ENCODE data around the gene MED25. TPM values are rescaled to one million over a fixed set of nuclear protein-coding genes. Genes with fewer than 3 reads are reported as not detected.

The MED25 gene
- total and polyA plus RNA-seq, 4 donors = 42.6 to 75.2 (median 48.1) TPM

GRCh38 chr19:49850221-49850486 is 32.1 kb downstream of the MED25 start:
- H3K4me3 ChIP-seq = no peak overlapping the region
- 53 to 65% methylated on average over 12 of the region's 12 CpGs for WGBS, 2 donors
- TF ChIP-seq CTCF (IDR thresholded peaks at IDR 0.05; ENCODE audit: control extremely low read depth, extremely low read depth) = no peak
- peaks cover 0 to 8% (median under 1%) of the 10 kb centered on the region in 4 donors for H3K9me3 ChIP-seq (ENCODE audit: control insufficient read depth in 4 of 4, insufficient read depth in 3 of 4, low read length in 3 of 4)
- DNase-seq (no peak), ATAC-seq (ENCODE audit: insufficient read depth, low FRiP score) (no peak)
- H3K27ac ChIP-seq (ENCODE audit: low read depth in 1 of 2, low read length in 1 of 2) = peak overlapping the region; percentile 69 to 80
- H3K4me1 ChIP-seq (ENCODE audit: control insufficient read depth in 5 of 5, insufficient read depth in 5 of 5, low read length in 5 of 5) = peaks cover 0 to 22% (median 13%) of the 10 kb centered on the region in 5 donors
- peaks cover 0 to 20% (median 6%) of the 10 kb centered on the region in 4 donors for H3K36me3 ChIP-seq (ENCODE audit: control insufficient read depth in 4 of 4, insufficient read depth in 4 of 4, low read length in 4 of 4)
- H3K27me3 ChIP-seq (ENCODE audit: control insufficient read depth in 3 of 3, insufficient read depth in 3 of 3, low read length in 2 of 3) = no peaks in the 10 kb centered on the region
- H3K9ac ChIP-seq (ENCODE audit: insufficient read depth in 1 of 2, low read length in 2 of 2) = no peak overlapping the region

- no peak for TF ChIP-seq CTCF (IDR thresholded peaks at IDR 0.05; ENCODE audit: control extremely low read depth, extremely low read depth)
- peak; percentile 93 for ATAC-seq (ENCODE audit: insufficient read depth, low FRiP score)
Observed at GRCh38 chr19:49850487-49851342, 32.6 kb downstream of the MED25 start, which contains the start of gene PTOV1. Gene PTOV1 (plus strand): TSS chr19:49851159.

GRCh38 chr19:49851456-49852259 is 33.6 kb downstream of the MED25 start:
- peak overlapping the region in 1 of 2 donors; percentile 67 for H3K9ac ChIP-seq (ENCODE audit: insufficient read depth in 1 of 2, low read length in 2 of 2)
- peaks cover 0 to 24% (median 15%) of the 10 kb centered on the region in 4 donors for H3K36me3 ChIP-seq (ENCODE audit: control insufficient read depth in 4 of 4, insufficient read depth in 4 of 4, low read length in 4 of 4)
- H3K4me1 ChIP-seq (ENCODE audit: control insufficient read depth in 5 of 5, insufficient read depth in 5 of 5, low read length in 5 of 5) = peaks cover 0 to 22% (median 13%) of the 10 kb centered on the region in 5 donors
- H3K4me3 ChIP-seq = peak overlapping the region; percentile 87
- H3K27ac ChIP-seq (ENCODE audit: low read depth in 1 of 2, low read length in 1 of 2) = peak overlapping the region; percentile 99
- peaks cover 0 to 8% (median under 1%) of the 10 kb centered on the region in 4 donors for H3K9me3 ChIP-seq (ENCODE audit: control insufficient read depth in 4 of 4, insufficient read depth in 3 of 4, low read length in 3 of 4)
- TF ChIP-seq CTCF (IDR thresholded peaks at IDR 0.05; ENCODE audit: control extremely low read depth, extremely low read depth) = no peak
- ATAC-seq (ENCODE audit: insufficient read depth, low FRiP score) (no peak), DNase-seq (peak; percentile 71 to 82 (median 76))
- no peaks in the 10 kb centered on the region for H3K27me3 ChIP-seq (ENCODE audit: control insufficient read depth in 3 of 3, insufficient read depth in 3 of 3, low read length in 2 of 3)
- 2 to 4% methylated on average over 55 to 78 of the region's 78 CpGs for WGBS, 2 donors

More at GRCh38 chr19:49850487-49851342, 32.6 kb downstream of the MED25 start, which contains the start of gene PTOV1:
- DNase-seq = peak; percentile 93 to 94 (median 93)
- 1% methylated on average over 90 to 98 of the region's 98 CpGs for WGBS, 2 donors
- H3K27me3 ChIP-seq (ENCODE audit: control insufficient read depth in 3 of 3, insufficient read depth in 3 of 3, low read length in 2 of 3) = no peaks in the 10 kb centered on the region
- peak within 1 kb of the TSS; percentile 99 for H3K27ac ChIP-seq (ENCODE audit: low read depth in 1 of 2, low read length in 1 of 2)
- peaks cover 0 to 22% (median 13%) of the 10 kb centered on the region in 5 donors for H3K4me1 ChIP-seq (ENCODE audit: control insufficient read depth in 5 of 5, insufficient read depth in 5 of 5, low read length in 5 of 5)
- peaks cover 0 to 8% (median under 1%) of the 10 kb centered on the region in 4 donors for H3K9me3 ChIP-seq (ENCODE audit: control insufficient read depth in 4 of 4, insufficient read depth in 3 of 4, low read length in 3 of 4)
- H3K9ac ChIP-seq (ENCODE audit: insufficient read depth in 1 of 2, low read length in 2 of 2) = peak within 1 kb of the TSS; percentile 85 to 97
- peaks cover 0 to 22% (median 11%) of the 10 kb centered on the region in 4 donors for H3K36me3 ChIP-seq (ENCODE audit: control insufficient read depth in 4 of 4, insufficient read depth in 4 of 4, low read length in 4 of 4)
- peak within 1 kb of the TSS; percentile 87 for H3K4me3 ChIP-seq
